Measurements from ENCODE around the gene METTL14. TPM values are rescaled to one million over a fixed set of nuclear protein-coding genes. Genes with fewer than 3 reads are reported as not detected.

METTL14 gene
- polyA plus RNA-seq, 1 donor, result 28.7 TPM

GRCh38 chr4:118734491-118735205 is 49.5 kb downstream of the METTL14 start:
- DNase-seq, result no peak

- DNase-seq, result no peak
Measured at GRCh38 chr4:118736900-118737299, 51.7 kb downstream of the METTL14 start.

- no peak for DNase-seq
Measured at GRCh38 chr4:118738090-118738489, 52.9 kb downstream of the METTL14 start.

GRCh38 chr4:118739022-118739713 is 54.0 kb downstream of the METTL14 start:
- no peak for DNase-seq

- DNase-seq, result no peak
Measured at GRCh38 chr4:118740869-118741268, 55.7 kb downstream of the METTL14 start.

GRCh38 chr4:118741301-118741855 is 56.2 kb downstream of the METTL14 start:
- DNase-seq, result no peak

GRCh38 chr4:118742050-118742449 is 56.9 kb downstream of the METTL14 start:
- no peak for DNase-seq

- no peak for DNase-seq
Measured at GRCh38 chr4:118743867-118744266, 58.7 kb downstream of the METTL14 start.

GRCh38 chr4:118745357-118745756 is 60.2 kb downstream of the METTL14 start:
- DNase-seq, result no peak

GRCh38 chr4:118746251-118746919 is 61.2 kb downstream of the METTL14 start:
- no peak for DNase-seq

GRCh38 chr4:118749347-118749988 is 64.3 kb downstream of the METTL14 start:
- no peak for DNase-seq

GRCh38 chr4:118751629-118752323 is 66.6 kb downstream of the METTL14 start:
- DNase-seq, result no peak

- no peak for DNase-seq
Measured at GRCh38 chr4:118752551-118752950, 67.4 kb downstream of the METTL14 start.

GRCh38 chr4:118753096-118753495 is 67.9 kb downstream of the METTL14 start:
- no peak for DNase-seq

GRCh38 chr4:118753685-118754084 is 68.5 kb downstream of the METTL14 start:
- DNase-seq, result no peak

GRCh38 chr4:118754890-118755289 is 69.7 kb downstream of the METTL14 start:
- DNase-seq, result no peak

GRCh38 chr4:118755438-118756226 is 70.4 kb downstream of the METTL14 start:
- DNase-seq, result no peak

GRCh38 chr4:118756429-118756828 is 71.2 kb downstream of the METTL14 start:
- no peak for DNase-seq

- no peak for DNase-seq
Measured at GRCh38 chr4:118756958-118757357, 71.8 kb downstream of the METTL14 start.

- no peak for DNase-seq
Measured at GRCh38 chr4:118757761-118758251, 72.6 kb downstream of the METTL14 start.

- no peak for DNase-seq
Measured at GRCh38 chr4:118758293-118758692, 73.1 kb downstream of the METTL14 start.
